Dendritic cell treated with granulocyte-macrophage colony-stimulating factor and Interleukin-4, amounts not matched to agents 40 ng/mL and 50 ng/mL, for 4 days (primary cell): ENCODE measurements around the gene LINC00237.

Experiments
- H3K27ac Mint-ChIP-seq: one replicate; pipeline ENCODE4 v1.8.0; 2022; ENCODE audit warnings: mild to moderate bottlenecking, mixed read lengths
- H3K27me3 Mint-ChIP-seq: one replicate; pipeline ENCODE4 v1.8.0; 2022; ENCODE audit warnings: mild to moderate bottlenecking, mixed read lengths
- H3K36me3 Mint-ChIP-seq: one replicate; pipeline ENCODE4 v1.8.0; 2022; ENCODE audit warnings: low read depth, mixed read lengths
- H3K4me1 Mint-ChIP-seq: one replicate; pipeline ENCODE4 v1.8.0; 2022; ENCODE audit warnings: low read depth, mixed read lengths
- H3K4me3 Mint-ChIP-seq: one replicate; pipeline ENCODE4 v1.8.0; 2022; ENCODE audit warnings: mild to moderate bottlenecking, moderate library complexity, mixed read lengths
- H3K9me3 Mint-ChIP-seq: one replicate; pipeline ENCODE4 v1.8.0; 2022; ENCODE audit warnings: mixed read lengths
- intact Hi-C: fragments of 100-400 bp; cut with micrococcal nuclease; formaldehyde crosslinking; loops from one replicate; pipeline ENCODE4 v1.15.0; 2022

Gene LINC00237

DNA sequence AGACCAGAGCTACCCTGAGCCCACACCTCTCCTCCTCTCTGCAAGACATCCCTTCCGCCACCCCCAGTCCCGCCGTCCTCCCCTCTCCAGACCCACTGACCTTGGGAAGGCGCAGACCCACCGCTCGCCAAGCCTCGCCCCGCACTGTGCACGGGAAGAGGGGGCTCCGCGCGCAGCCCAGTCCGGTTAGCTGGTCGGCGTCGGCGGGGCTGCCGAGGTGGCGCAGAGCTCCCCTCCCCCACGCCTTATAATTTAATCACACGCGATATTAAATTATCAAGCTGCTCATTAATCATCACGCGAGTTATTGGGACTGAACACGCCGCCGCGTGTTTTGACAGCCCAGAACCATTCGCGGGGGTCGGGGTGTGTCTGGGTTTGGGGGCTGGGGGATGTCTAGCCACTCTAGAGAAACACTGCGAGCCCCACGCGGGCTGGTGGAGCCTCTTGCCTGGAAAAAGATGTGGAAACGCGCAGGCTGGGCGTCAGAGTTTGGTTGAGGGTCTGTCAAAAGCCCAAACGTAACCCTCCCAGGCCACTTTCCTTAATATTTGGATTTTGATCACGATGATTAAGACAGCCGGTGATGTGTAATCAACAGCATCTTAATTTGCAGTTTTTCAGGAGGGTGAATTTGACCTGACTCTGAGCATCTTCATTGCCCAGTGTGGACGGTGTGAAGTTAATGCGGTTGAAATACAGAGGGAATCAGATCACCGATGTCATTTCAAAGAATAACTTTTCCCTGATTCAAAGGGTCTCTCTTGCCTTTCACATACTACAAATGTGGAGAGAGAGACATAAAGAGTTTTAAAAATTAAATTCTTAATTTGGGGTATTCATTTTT is at the start of gene LINC00237:
Gene LINC00237 (minus strand): TSS at position 188 of the 847 bp plus-strand sequence.
- H3K27ac Mint-ChIP-seq: no peak within 1 kb of the TSS
- H3K4me3 Mint-ChIP-seq: peak within 1 kb of the TSS; percentile 49
- intact Hi-C loops: no loop called here
- H3K36me3 Mint-ChIP-seq: no peaks in the 10 kb centered on the region
- H3K27me3 Mint-ChIP-seq: peaks cover 90% of the 10 kb centered on the region
- no peaks in the 10 kb centered on the region for H3K9me3 Mint-ChIP-seq
- peaks cover 35% of the 10 kb centered on the region for H3K4me1 Mint-ChIP-seq

GRCh38 chr20:21155268-21155667 is 49.1 kb upstream of the LINC00237 start:
- Mint-ChIP-seq H3K36me3 (peaks cover 5% of the 10 kb centered on the region), H3K27ac (no peak overlapping the region), H3K4me3 (no peak overlapping the region), H3K9me3 (no peaks in the 10 kb centered on the region), H3K27me3 (no peaks in the 10 kb centered on the region), H3K4me1 (peaks cover 6% of the 10 kb centered on the region)
- intact Hi-C loops: no loop called here

DNA sequence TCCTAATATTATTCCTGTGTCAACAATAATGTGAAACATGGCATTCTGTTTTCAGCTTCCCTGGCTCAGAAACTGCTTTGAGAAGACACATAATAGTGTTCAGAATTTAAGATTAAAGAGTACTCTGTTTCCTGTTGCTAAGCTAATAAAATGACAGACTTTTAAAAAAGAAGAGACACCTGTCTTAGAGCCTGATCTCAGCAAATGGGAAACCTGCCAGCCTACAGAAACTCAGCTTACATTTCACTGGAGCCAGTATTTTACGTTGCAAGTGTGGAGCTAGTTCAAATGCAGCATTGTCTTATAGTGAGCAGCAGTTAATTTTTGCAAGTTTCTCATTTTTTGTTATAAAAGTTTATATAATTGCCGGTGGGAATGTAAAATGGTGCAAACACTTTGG is 48.5 kb upstream of the LINC00237 start:
- peaks cover under 1% of the 10 kb centered on the region for H3K4me1 Mint-ChIP-seq
- H3K36me3 Mint-ChIP-seq: no peaks in the 10 kb centered on the region
- H3K4me3 Mint-ChIP-seq: no peak overlapping the region
- H3K9me3 Mint-ChIP-seq: no peaks in the 10 kb centered on the region
- no peaks in the 10 kb centered on the region for H3K27me3 Mint-ChIP-seq
- no peak overlapping the region for H3K27ac Mint-ChIP-seq
- intact Hi-C loops: no loop called here

- H3K27ac Mint-ChIP-seq: no peak overlapping the region
- intact Hi-C loops: no loop called here
- no peaks in the 10 kb centered on the region for H3K9me3 Mint-ChIP-seq
- no peak overlapping the region for H3K4me3 Mint-ChIP-seq
- H3K36me3 Mint-ChIP-seq: peaks cover 5% of the 10 kb centered on the region
- H3K27me3 Mint-ChIP-seq: no peaks in the 10 kb centered on the region
- H3K4me1 Mint-ChIP-seq: peaks cover 4% of the 10 kb centered on the region
These were observed 45.6 kb upstream of the LINC00237 start for GRCh38 chr20:21151791-21152190.

- intact Hi-C loops: no loop called here
- peaks cover 5% of the 10 kb centered on the region for H3K36me3 Mint-ChIP-seq
- H3K9me3 Mint-ChIP-seq: no peaks in the 10 kb centered on the region
- H3K27ac Mint-ChIP-seq: no peak overlapping the region
- no peaks in the 10 kb centered on the region for H3K27me3 Mint-ChIP-seq
- H3K4me1 Mint-ChIP-seq: peaks cover 4% of the 10 kb centered on the region
- no peak overlapping the region for H3K4me3 Mint-ChIP-seq
These were observed 43.2 kb upstream of the LINC00237 start for GRCh38 chr20:21149344-21149743.

DNA sequence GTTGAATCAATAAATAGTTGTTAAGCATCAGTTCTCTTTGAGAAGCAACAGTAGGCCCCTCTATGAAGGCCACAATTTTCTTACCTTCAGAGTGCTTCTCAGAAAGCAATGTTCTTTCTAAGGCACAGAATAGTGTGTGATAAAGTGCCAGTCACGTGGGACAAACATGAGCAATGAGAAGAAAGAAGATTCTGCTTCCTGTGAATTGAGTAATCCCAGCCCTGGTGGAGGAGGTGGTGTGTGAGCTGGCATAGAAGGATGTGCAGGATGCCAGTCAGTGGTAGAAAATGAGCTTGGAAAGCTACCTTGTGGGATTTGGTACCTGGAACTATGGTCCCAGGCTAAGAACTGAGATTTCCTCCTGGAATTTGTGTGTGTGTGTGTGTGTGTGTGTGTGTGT is 41.4 kb upstream of the LINC00237 start:
- peaks cover 5% of the 10 kb centered on the region for H3K36me3 Mint-ChIP-seq
- H3K27ac Mint-ChIP-seq: no peak overlapping the region
- no peak overlapping the region for H3K4me3 Mint-ChIP-seq
- H3K9me3 Mint-ChIP-seq: no peaks in the 10 kb centered on the region
- peaks cover 4% of the 10 kb centered on the region for H3K4me1 Mint-ChIP-seq
- H3K27me3 Mint-ChIP-seq: no peaks in the 10 kb centered on the region
- intact Hi-C loops: no loop called here

DNA sequence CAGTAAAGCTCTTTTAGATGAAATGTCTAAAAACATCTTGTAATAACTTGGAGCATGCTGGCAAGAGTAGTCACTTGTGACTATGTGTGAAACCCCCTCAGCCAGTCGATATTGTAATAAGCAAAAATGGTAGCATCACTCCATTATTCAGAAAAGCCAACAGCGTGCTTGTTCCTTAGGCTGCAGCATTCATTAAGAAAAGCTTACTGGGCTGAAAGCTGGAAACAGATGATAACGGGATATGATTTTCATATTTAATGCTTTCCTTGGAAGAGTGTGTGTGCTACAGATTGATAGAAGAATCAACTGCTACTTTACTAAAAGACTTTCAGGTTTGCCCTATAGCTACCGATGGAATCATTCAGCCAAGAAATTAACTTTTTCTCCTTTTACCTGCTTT is 40.1 kb upstream of the LINC00237 start:
- H3K27ac Mint-ChIP-seq: no peak overlapping the region
- H3K4me1 Mint-ChIP-seq: peaks cover 4% of the 10 kb centered on the region
- H3K4me3 Mint-ChIP-seq: no peak overlapping the region
- H3K9me3 Mint-ChIP-seq: no peaks in the 10 kb centered on the region
- intact Hi-C loops: no loop called here
- H3K27me3 Mint-ChIP-seq: no peaks in the 10 kb centered on the region
- H3K36me3 Mint-ChIP-seq: peaks cover 5% of the 10 kb centered on the region

- Mint-ChIP-seq H3K27ac (no peak overlapping the region), H3K36me3 (peaks cover 5% of the 10 kb centered on the region), H3K4me3 (no peak overlapping the region), H3K9me3 (no peaks in the 10 kb centered on the region), H3K27me3 (no peaks in the 10 kb centered on the region), H3K4me1 (peaks cover 4% of the 10 kb centered on the region)
- intact Hi-C loops: no loop called here
These were observed 39.3 kb upstream of the LINC00237 start for GRCh38 chr20:21145424-21145823.

DNA sequence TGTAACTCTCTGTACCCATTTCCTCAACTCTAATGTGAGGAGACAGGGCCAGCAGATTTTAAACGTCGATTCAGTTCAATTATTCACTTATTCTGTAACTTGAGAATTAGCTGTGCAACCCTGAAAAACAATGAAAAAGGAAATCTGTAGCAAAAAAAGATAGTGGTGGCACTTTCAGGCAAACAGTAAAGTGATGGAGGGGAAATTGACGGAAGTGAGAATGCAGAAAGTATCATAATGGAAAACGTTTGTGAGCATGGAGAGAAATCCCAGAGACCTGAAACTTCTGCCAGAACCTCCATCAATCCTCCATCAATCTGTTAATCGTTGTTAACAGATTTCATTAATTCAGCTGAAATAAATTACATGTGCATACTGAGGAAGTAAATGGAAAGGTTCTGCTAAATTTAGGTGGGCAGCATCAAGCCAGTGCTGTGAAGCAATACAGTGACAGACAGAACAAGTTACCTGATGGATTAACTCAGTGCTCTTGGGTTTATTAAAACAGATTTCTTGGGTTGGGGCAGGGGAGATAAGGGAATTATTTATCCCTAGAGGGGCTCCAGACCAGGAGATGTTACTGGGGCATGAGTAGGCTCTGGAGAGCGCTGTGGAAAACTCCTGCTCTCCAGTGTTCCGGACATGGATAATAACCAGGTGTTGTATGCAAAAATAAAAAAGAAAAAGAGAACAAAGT is 37.2 kb upstream of the LINC00237 start:
- H3K4me3 Mint-ChIP-seq: no peak overlapping the region
- no peaks in the 10 kb centered on the region for H3K27me3 Mint-ChIP-seq
- no peaks in the 10 kb centered on the region for H3K9me3 Mint-ChIP-seq
- intact Hi-C loops: no loop called here
- H3K4me1 Mint-ChIP-seq: peaks cover 4% of the 10 kb centered on the region
- H3K27ac Mint-ChIP-seq: no peak overlapping the region
- peaks cover under 1% of the 10 kb centered on the region for H3K36me3 Mint-ChIP-seq

- no peak overlapping the region for H3K4me3 Mint-ChIP-seq
- H3K9me3 Mint-ChIP-seq: no peaks in the 10 kb centered on the region
- no peak overlapping the region for H3K27ac Mint-ChIP-seq
- peaks cover 15% of the 10 kb centered on the region for H3K36me3 Mint-ChIP-seq
- H3K4me1 Mint-ChIP-seq: no peaks in the 10 kb centered on the region
- no peaks in the 10 kb centered on the region for H3K27me3 Mint-ChIP-seq
- intact Hi-C loops: no loop called here
These were observed 35.7 kb upstream of the LINC00237 start for GRCh38 chr20:21141825-21142224.

GRCh38 chr20:21139881-21140566 is 33.9 kb upstream of the LINC00237 start:
- Mint-ChIP-seq H3K9me3 (no peaks in the 10 kb centered on the region), H3K36me3 (peaks cover 20% of the 10 kb centered on the region), H3K4me1 (no peaks in the 10 kb centered on the region), H3K4me3 (no peak overlapping the region), H3K27ac (no peak overlapping the region), H3K27me3 (no peaks in the 10 kb centered on the region)
- intact Hi-C loops: no loop called here

GRCh38 chr20:21137078-21137477 is 30.9 kb upstream of the LINC00237 start:
- H3K36me3 Mint-ChIP-seq: peaks cover 35% of the 10 kb centered on the region
- no peak overlapping the region for H3K4me3 Mint-ChIP-seq
- intact Hi-C loops: no loop called here
- H3K27me3 Mint-ChIP-seq: no peaks in the 10 kb centered on the region
- H3K4me1 Mint-ChIP-seq: no peaks in the 10 kb centered on the region
- no peaks in the 10 kb centered on the region for H3K9me3 Mint-ChIP-seq
- no peak overlapping the region for H3K27ac Mint-ChIP-seq

DNA sequence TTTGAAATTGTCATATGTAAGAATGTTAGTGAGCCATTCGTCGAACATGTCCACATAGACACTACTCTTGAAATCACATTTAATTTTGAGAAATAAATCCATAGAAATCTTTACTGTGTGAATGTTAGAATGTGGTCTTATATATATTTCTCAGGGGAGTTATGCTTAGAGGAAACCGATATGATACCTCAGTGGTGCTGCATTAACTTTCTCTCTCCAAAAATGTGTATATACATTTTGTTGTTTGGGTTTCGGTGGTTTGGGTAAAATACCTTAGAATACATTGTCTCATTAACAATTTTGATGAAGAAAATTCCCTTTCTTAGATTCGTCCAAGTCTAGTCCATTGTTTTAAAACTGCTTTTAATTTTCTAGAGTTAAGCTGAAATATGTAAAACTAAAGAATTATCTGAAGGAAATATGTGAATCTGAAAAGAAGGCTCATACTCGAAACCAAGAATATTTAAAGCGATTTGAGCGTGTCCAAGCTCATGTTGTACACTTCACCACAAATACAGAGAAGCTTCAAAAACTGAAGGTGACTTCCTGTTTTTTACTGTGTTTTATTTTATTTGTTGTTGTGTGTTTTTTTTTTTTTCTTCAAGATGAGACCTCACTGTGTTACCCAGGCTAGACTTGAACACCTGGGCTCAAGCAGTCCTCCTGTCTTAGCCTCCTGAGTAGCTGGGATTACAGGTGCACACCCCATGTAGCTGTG is 30.0 kb upstream of the LINC00237 start:
- peaks cover 43% of the 10 kb centered on the region for H3K36me3 Mint-ChIP-seq
- no peak overlapping the region for H3K4me3 Mint-ChIP-seq
- H3K27me3 Mint-ChIP-seq: no peaks in the 10 kb centered on the region
- H3K9me3 Mint-ChIP-seq: no peaks in the 10 kb centered on the region
- H3K27ac Mint-ChIP-seq: no peak overlapping the region
- no peaks in the 10 kb centered on the region for H3K4me1 Mint-ChIP-seq
- intact Hi-C loops: no loop called here
